SH-SY5Y (cell line): Measurements from ENCODE around the gene LRRC4C.

Source experiments
- GATA2 ChIP-seq: IDR thresholded peaks from 2 replicates; pipeline ENCODE4 v1.6.1; 2011; ENCODE audit warnings: mild to moderate bottlenecking, low read depth, low read length
- GATA3 ChIP-seq: IDR thresholded peaks from 2 replicates; pipeline ENCODE4 v1.6.1; 2011; ENCODE audit warnings: low read depth, mild to moderate bottlenecking, low read length, moderate library complexity

The LRRC4C gene

DNA sequence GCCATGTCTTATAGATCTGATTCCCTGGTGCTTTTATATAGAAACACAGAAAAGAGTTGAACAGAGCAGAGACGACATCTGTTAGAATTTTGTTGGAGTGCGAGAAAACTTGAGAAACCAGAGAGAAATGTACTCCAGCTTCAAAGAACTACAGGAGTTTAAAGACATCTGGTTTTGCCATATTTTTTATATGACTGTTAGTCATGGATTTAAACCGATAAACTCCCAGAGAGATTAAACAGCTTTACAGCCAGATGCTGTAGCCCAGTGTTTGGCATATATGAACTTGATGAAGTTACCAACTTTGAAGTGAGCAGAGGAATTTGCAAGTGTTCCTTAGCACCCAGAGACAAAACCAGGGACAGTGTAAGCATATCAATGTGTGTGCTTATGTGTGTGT, 1083.1 kb downstream of the LRRC4C start:
- TF ChIP-seq GATA2 (no peak), GATA3 (no peak)

DNA sequence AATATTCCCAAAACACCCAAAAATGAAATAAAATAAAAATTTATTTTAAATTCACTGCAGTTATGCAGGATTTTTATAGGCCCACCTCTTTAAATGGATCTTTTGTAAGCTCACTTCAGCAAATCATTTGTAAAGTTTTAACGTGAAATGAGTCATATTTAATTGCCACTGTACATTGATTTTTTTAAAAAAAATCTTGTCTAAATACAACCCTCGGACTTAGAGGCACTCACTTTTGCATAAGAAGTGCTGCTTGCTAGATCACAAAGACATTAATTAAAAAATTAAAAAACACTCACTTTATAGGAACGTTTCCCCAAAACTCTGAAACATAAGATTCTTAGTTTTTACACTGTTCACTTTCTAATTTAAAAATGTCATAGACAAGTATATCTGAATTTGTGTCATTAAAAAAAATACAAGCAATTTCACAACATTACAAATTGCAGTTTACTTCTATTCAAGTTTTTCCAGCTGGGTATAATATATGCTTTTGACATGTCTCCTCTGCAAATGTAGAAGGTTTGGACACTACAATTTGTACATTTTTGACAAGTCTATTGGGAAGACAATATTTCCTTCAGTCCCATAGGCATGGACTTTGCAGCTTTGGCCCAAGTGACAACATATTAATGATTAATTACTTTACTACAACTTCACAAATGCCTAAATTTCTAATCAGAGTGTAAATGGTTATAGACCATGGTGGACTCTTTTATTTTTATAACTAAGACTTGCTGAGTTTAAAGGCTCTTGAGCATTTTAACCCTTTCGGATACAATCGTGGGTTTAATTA, 1088.4 kb downstream of the LRRC4C start:
- TF ChIP-seq GATA3 (no peak), GATA2 (no peak)

DNA sequence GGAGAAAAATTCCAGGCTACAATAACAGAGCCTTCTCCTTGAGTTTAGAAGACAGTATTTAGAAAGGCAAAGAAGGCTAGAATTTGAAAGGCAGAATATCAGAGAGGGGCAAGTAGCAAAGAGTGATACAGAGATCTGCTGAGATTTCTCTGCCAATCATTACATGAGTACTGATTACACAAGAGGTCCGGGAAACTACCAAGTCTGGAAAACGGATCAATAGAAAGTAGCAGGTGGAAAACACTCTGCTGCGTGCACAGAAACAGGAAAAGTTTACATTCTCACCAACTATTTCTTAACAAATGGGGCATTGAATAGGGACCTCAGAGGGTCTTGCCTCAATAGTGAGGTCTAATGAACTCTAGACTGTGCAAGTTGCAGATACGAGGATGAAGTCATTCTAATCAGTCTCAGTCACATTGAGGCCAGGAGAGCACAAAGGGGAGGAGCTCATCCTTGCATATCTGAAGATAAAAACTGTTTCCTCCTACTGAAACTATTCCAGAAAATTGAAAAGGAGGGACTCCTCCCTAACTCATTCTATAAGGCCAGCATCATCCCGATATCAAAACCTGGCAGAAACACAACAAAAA, 1099.2 kb downstream of the LRRC4C start:
- TF ChIP-seq GATA2, result no peak
- no peak for TF ChIP-seq GATA3

DNA sequence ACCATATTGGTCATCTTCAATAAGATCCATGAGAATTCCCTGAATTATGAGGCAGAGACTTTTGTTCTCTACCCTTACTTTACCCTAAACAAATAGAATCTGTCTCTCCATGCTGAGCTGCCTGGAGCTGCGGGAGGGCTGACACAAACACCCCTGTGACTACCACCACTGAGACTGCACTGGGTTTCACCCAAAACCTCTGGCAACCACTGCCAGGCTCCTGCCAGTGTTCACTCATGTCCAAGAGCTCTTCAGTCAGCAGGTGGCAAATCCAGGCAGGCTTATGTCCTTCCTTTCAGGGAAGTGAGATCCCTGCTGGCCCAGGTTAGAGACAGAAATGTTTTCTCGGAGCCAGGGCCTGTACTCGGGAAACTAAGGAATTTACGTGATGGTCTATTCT, 1105.3 kb downstream of the LRRC4C start:
- TF ChIP-seq GATA3 (no peak), GATA2 (no peak)

DNA sequence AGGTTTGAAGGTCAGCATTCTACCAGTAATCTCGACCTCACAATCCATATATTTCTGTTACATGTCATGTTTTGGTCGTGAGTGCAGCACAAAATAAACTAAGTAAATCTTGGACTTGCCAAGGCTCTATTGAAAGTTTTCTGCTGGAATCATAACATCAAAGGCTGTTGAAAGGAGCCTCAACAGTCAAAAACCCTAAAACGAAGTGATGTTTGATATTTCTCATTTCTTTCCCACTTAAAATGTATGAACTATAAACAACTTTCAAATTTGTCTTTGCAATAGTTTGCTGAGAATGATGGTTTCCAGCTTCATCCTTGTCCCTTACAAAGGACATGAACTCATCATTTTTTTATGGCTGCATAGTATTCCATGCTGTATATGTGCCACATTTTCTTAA, 1118.5 kb downstream of the LRRC4C start:
- no peak for TF ChIP-seq GATA3
- TF ChIP-seq GATA2, result no peak

DNA sequence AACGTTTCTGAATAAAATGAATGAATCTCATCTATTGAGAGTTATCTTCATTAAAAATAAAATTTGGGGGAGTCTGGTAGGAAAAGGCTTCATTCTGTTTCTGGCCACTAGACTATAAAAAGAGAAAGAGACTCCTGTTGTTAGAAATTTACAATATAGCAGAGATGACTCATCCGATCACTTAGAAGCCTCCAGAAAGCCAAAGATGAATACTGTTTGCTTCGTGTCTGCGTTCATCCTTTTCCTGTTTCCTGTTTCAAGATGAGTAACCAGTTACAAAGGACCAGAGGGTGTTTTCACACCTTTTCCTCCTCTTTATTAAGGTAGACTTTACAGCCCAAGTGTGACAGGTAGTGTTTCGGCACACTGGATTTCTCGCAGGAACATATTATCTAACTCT, 1120.7 kb downstream of the LRRC4C start:
- TF ChIP-seq GATA2 (no peak), GATA3 (no peak)

DNA sequence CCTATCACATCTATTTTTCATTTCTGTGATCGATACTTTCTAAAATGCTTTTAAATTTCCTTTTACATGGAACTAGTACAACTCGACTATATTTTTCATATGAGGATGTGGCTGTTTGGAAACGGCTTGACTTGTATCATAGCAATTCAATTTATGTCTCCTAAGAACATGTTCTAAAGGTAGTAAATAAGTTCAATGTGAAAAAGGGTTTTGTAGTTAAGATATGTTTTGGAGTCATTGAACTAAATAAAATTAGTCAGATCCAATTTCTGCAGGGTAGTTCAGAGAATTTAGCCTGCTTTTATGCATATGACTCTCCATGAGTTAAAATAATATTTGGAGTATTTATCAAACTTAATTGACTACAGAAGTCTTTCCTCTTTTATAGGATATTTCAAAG, 1121.4 kb downstream of the LRRC4C start:
- TF ChIP-seq GATA2 (no peak), GATA3 (no peak)

DNA sequence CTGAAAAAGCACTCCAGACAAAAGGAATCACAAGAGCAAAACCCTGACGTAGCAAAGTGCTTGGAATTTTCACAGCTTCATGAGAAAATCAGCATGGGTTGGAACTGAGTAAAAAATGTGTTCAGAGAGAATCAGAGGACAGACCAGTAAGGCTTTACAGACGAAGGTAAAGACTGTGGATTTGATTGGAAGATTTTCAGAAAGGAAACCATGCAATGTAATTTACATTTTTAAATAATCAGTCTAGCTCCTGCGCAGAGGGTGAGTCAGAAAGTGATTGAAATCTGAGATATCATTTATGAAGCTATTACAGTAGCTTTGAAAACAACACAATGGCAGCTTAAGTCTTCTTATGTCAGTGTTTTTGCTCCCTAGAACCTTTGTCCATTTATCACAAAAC, 1122.3 kb downstream of the LRRC4C start:
- TF ChIP-seq GATA2, result no peak
- no peak for TF ChIP-seq GATA3

DNA sequence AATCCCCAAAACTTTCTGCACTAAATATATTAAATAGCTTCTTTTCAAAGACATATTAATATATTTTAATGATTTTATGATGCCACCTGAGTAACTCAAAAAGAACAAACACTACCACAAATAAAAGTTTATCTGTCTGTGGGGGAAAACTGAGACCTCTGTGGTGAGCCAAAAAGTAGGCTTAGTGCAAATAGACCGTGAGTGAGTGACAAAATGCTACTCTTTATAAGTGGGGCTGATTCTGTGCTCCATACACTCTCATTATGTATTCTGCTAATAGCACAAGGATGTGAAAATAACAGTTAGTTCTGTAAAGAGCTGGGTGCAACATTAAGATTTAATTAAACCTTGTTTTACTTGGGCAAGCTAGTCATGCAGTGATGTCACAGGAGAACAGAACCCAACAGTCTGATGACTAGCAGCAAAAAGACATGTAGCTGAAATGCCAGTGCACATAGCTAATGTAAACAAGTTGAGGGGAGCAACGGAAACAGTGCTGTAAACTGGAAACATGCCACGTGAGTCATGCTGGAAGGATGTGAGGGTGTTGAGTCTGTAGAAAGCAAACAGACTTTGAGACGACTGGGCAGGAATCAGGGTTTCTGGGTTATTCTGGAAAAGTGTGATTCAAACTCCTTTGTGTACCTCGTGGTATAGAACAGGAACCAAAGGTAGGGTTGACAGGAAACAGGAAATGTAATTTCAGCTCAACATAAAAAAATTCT, 1130.4 kb downstream of the LRRC4C start:
- TF ChIP-seq GATA3, result no peak

DNA sequence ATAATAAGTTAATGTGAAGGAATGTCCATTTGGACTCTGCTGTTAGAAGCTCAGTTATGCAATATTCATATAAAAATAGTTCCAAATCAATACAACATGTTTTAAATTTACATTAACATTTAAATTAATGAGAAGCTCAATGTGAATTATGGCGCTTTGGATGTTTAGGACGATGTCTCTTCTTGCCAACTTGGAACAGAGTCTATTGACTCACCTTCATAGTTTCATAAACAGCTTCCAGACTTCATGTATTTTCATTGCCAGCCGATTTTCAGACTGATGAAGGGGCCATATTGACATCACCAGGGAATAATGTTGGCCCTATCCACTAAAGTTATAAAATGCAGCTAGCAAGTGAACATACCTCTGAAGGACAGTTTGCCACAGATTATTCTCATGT, 1136.2 kb downstream of the LRRC4C start:
- TF ChIP-seq GATA3 (no peak), GATA2 (no peak)

DNA sequence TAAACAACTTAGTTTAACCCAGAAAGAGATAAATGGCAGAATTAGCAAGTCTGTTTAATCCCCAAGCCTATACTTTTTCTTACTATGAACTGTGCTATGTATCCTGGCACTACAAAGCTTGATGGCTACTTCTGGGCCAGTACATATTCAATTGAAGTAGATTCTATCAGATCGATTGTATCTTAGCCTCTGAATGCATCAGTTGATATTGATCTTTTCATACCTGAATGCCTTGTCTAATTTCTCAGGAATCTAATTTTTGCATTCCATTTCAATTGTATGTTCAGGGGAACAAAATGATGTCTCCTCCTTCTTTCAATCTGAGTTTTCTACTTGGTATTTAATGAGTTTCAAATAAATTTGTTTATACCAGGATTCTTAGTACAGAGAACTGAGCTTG, 1137.9 kb downstream of the LRRC4C start:
- TF ChIP-seq GATA2 (no peak), GATA3 (no peak)

DNA sequence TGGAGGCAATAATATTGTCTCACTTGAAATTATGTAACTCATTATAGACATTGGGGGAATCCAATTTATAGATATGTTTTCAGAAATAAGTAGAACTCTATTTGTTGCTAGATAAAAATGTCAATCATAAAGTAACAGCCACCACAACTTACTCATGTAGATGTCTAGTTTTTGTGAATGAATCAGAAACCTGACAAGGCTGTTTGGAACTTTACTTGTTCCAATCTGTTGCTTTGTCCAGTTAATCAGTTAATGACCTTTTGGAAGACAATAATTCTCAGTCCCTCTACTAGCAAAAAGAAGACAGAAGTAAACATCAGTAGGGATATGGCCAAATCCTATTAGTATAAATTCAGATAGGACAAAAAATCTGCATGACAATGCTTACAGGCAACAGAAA, 1143.3 kb downstream of the LRRC4C start:
- no peak for TF ChIP-seq GATA3
- TF ChIP-seq GATA2, result no peak

DNA sequence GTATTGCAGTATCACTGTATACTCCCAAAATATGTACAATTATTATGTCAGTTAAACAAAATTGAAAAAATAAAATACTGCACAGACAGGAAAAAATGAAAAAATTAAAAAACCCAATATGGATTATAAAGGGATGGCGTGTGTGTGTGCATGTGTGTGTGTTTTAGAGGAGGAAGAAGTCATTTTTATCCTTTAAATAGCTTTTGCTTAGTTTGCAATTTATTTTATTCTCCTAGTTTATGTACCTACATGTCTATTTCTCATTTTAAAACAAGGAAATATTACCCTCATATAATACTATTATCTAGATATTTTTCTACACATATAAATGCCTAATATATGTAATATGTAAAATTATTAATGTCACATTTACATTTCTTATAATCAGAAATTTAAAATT, 1144.3 kb downstream of the LRRC4C start:
- TF ChIP-seq GATA3 (no peak), GATA2 (no peak)

DNA sequence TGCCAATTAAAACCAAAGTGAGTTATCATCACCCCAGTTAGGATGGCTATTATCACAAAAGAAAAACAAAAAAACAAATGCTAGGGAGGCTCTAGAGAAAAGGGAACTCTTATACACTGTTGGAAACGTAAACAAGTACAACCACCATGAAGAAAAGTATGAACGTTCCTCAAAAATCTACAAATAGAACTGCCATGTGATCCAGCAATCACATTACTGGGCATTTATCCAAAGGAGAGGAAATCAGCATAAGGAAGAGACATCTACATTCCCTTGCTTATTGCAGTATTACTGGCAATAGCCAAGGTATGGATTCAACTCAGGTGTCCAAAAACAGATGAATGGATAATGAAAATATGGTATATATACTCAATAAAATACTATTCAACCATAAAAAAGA, 1145.1 kb downstream of the LRRC4C start:
- TF ChIP-seq GATA2 (no peak), GATA3 (no peak)

DNA sequence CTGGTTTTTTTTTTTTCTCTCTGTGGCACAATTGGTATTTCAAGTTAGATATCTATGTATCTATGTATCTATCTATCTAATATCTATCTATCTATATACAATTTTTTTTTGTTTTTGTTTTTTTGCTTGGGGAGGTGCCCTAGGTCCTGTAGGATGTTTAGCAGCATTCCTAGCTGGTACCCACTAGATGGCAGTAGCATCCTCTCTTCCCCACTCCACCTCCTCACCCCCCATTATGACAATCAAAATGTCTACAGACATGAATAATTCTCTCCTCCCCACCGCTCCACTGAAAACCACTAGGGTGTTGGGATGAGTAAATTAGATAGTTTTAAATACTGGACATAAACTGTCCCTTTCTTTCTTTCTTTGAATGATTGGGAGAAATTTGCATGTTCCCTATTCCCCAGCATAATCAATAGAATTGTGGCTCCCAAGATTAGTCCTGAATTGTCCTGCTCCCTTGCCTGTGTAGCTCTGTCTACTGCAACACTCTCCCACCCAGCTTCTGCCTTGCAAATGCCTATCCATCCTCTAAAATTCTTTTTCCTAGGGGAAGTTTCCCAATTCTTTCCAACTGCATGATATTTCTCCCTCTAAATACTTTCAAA, 1152.4 kb downstream of the LRRC4C start:
- TF ChIP-seq GATA3, result no peak
- TF ChIP-seq GATA2, result no peak
